Duodenal mucosa (tissue), 2 donors: Measurements from ENCODE around the gene RYR1.

Experiments used
- H3K27ac ChIP-seq: one replicate; pipeline ENCODE4 v1.7.0; 2013; ENCODE audit warnings: low read depth, low read length
- H3K27me3 ChIP-seq, 2 donors: one replicate each; pipeline ENCODE4 v1.7.0; 2013; ENCODE audit warnings: low read length in 2 of 2, control low read depth in 1 of 2; ENCODE audit not compliant: insufficient read depth in 2 of 2, control insufficient read depth in 1 of 2
- H3K36me3 ChIP-seq, 2 donors: one replicate each; pipeline ENCODE4 v1.7.0; 2013; ENCODE audit warnings: low read length in 2 of 2, control low read depth in 1 of 2; ENCODE audit not compliant: insufficient read depth in 2 of 2, control insufficient read depth in 1 of 2
- H3K4me1 ChIP-seq, 2 donors: one replicate each; pipeline ENCODE4 v1.7.0; 2013; ENCODE audit warnings: low read length in 2 of 2, control low read depth in 1 of 2; ENCODE audit not compliant: insufficient read depth in 2 of 2, control insufficient read depth in 1 of 2
- H3K4me3 ChIP-seq, 2 donors: one replicate each; pipeline ENCODE4 v1.7.0; 2013; ENCODE audit warnings: low read length in 2 of 2, low read depth in 1 of 2
- H3K9ac ChIP-seq, 2 donors: one replicate each; pipeline ENCODE4 v1.7.0; 2013; ENCODE audit warnings: low read length in 2 of 2, low read depth in 1 of 2
- H3K9me3 ChIP-seq, 2 donors: one replicate each; pipeline ENCODE4 v1.7.0; 2013; ENCODE audit warnings: low read length in 2 of 2, control low read depth in 1 of 2; ENCODE audit not compliant: control insufficient read depth in 1 of 2

The RYR1 gene

GRCh38 chr19:38534574-38534973, 101.1 kb downstream of the RYR1 start:
- no peak overlapping the region for H3K27ac ChIP-seq
- peaks cover 10 to 11% of the 10 kb centered on the region in 2 donors for H3K9me3 ChIP-seq
- no peak overlapping the region for H3K9ac ChIP-seq
- no peak overlapping the region for H3K4me3 ChIP-seq
- H3K36me3 ChIP-seq = no peaks in the 10 kb centered on the region
- no peaks in the 10 kb centered on the region for H3K27me3 ChIP-seq
- H3K4me1 ChIP-seq = no peaks in the 10 kb centered on the region

DNA sequence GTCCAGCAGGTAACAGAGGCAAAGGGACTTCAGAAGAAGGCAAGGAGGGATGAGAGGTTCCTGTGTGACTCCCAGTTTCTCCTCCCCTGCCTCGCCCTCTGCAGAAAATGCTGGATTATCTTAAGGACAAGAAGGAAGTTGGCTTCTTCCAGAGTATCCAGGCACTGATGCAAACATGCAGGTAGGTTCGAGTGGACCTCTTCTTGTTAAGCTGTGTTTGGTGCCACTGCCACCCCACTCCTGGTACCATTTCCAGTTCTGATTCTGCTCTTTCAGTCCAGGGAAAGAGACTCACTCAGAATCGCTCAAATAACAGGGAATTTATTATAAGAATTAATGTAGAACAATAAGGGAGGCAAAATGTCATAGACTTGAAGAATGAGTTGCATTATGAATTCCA, 101.7 kb downstream of the RYR1 start:
- no peak overlapping the region for H3K27ac ChIP-seq
- no peaks in the 10 kb centered on the region for H3K27me3 ChIP-seq
- H3K4me1 ChIP-seq = no peaks in the 10 kb centered on the region
- peaks cover 10 to 11% of the 10 kb centered on the region in 2 donors for H3K9me3 ChIP-seq
- H3K9ac ChIP-seq = no peak overlapping the region
- no peaks in the 10 kb centered on the region for H3K36me3 ChIP-seq
- H3K4me3 ChIP-seq = no peak overlapping the region

- Histone ChIP-seq H3K27me3 (no peaks in the 10 kb centered on the region), H3K9me3 (peaks cover 10 to 11% of the 10 kb centered on the region in 2 donors), H3K4me1 (no peaks in the 10 kb centered on the region), H3K36me3 (no peaks in the 10 kb centered on the region), H3K9ac (no peak overlapping the region), H3K27ac (no peak overlapping the region), H3K4me3 (no peak overlapping the region)
Measured at GRCh38 chr19:38537071-38537936, 103.8 kb downstream of the RYR1 start.

DNA sequence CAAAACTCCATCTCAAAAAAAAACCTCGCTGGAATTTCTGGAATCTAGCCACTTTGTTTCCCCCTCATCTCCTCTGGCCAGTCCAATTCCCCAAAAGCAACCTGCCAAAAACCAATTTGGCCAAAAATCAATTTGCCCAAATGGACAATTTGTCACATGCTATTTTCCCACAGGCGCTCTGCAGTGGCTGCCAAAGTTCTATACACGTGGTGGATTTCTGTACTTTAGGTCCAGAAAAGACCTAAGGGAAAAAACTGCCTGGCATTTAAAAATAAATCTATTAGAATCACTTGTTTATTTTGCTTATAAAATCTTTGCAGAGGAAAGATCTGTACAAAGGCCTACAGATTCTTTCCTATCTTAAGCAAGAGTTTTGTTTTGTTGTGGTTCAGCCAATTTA, 104.9 kb downstream of the RYR1 start:
- Histone ChIP-seq H3K27ac (no peak overlapping the region), H3K9ac (no peak overlapping the region), H3K36me3 (no peaks in the 10 kb centered on the region), H3K4me3 (no peak overlapping the region), H3K9me3 (peaks cover 10 to 11% of the 10 kb centered on the region in 2 donors), H3K27me3 (no peaks in the 10 kb centered on the region), H3K4me1 (no peaks in the 10 kb centered on the region)

DNA sequence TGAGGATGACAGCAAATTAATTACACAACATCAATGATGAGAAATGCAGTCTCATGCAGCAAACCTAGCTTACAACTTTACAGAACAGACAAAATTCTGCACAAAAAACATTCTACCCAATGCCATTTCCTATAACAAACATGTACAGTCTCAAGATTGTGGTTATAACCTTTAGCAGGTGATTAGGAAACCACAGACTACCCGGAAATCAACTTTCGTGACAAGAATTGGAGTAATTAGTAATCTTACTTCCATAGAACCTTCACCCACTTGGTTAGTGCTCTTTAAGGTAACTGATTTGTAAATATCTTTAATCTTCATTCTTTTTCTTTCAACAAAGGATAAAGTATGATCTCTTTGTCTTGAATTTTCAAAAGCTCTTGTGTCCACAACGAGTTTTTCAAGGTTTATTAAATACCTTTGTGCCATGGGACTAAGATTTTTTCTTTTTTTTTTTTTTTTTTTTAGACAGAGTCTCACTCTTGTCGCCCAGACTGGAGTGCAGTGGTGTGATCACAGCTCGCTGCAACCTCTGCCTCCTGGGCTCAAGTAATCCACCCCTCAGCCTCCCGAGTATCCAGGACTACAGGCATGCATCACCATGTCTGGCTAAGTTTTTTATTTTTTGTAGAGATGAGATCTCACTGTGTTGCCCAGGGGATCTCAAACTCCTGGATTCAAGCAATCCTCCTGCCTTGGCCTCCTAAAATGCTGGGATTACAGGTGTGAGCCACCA, 105.5 kb downstream of the RYR1 start:
- H3K9ac ChIP-seq = no peak overlapping the region
- no peaks in the 10 kb centered on the region for H3K36me3 ChIP-seq
- H3K9me3 ChIP-seq = peaks cover 10 to 11% of the 10 kb centered on the region in 2 donors
- no peak overlapping the region for H3K27ac ChIP-seq
- no peaks in the 10 kb centered on the region for H3K27me3 ChIP-seq
- peaks cover 0 to under 1% of the 10 kb centered on the region in 2 donors for H3K4me1 ChIP-seq
- no peak overlapping the region for H3K4me3 ChIP-seq

DNA sequence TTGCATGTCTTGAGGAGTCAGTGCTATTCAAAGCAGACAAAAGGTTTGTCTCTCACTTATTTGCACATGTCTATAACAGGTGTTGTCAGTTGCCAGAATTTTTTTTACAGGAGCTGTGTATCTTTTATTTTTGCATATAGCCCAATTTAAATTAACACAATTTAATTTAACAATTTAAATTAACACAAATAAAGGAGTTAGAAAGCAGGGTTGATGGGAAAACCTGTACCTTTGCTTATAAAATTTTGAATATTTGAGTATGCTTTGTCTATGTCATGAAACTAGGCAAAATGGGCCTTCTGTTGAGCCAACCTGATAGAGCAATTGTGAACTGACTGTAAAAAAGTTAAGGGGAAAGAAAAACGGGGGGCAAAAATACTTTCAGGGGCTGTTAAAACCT, 106.3 kb downstream of the RYR1 start:
- no peaks in the 10 kb centered on the region for H3K36me3 ChIP-seq
- no peak overlapping the region for H3K9ac ChIP-seq
- H3K27ac ChIP-seq = no peak overlapping the region

GRCh38 chr19:38542040-38542439, 108.5 kb downstream of the RYR1 start:
- H3K4me3 ChIP-seq = no peak overlapping the region
- H3K9me3 ChIP-seq = no peaks in the 10 kb centered on the region
- no peaks in the 10 kb centered on the region for H3K36me3 ChIP-seq
- H3K9ac ChIP-seq = no peak overlapping the region
- H3K27me3 ChIP-seq = no peaks in the 10 kb centered on the region
- H3K27ac ChIP-seq = no peak overlapping the region
- peaks cover 0 to 8% of the 10 kb centered on the region in 2 donors for H3K4me1 ChIP-seq

More for the DNA sequence above, 106.3 kb downstream of the RYR1 start:
- H3K27me3 ChIP-seq = no peaks in the 10 kb centered on the region
- H3K9me3 ChIP-seq = peaks cover 10 to 11% of the 10 kb centered on the region in 2 donors
- no peak overlapping the region for H3K4me3 ChIP-seq
- peaks cover 0 to 8% of the 10 kb centered on the region in 2 donors for H3K4me1 ChIP-seq

DNA sequence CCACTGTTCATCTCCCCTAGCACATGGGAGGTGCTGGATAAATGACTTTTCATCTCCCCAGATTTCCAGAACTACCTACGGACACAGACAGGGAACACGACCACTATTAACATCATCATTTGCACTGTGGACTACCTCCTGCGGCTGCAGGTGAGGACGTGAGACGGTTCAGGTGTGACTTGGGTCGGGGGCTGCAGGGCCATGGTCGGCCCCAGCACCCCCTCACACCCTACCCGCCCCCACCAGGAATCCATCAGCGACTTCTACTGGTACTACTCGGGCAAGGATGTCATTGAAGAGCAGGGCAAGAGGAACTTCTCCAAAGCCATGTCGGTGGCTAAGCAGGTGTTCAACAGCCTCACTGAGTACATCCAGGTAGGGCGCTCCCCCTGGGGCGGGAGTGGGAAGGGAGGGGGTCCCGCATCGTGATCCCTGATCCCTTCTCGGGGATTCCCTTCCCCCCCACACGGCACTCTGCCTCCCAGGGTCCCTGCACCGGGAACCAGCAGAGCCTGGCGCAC, 109.9 kb downstream of the RYR1 start:
- Histone ChIP-seq H3K9ac (no peak overlapping the region), H3K4me1 (peaks cover 0 to 8% of the 10 kb centered on the region in 2 donors), H3K9me3 (no peaks in the 10 kb centered on the region), H3K36me3 (no peaks in the 10 kb centered on the region), H3K27me3 (no peaks in the 10 kb centered on the region), H3K27ac (no peak overlapping the region), H3K4me3 (no peak overlapping the region)

DNA sequence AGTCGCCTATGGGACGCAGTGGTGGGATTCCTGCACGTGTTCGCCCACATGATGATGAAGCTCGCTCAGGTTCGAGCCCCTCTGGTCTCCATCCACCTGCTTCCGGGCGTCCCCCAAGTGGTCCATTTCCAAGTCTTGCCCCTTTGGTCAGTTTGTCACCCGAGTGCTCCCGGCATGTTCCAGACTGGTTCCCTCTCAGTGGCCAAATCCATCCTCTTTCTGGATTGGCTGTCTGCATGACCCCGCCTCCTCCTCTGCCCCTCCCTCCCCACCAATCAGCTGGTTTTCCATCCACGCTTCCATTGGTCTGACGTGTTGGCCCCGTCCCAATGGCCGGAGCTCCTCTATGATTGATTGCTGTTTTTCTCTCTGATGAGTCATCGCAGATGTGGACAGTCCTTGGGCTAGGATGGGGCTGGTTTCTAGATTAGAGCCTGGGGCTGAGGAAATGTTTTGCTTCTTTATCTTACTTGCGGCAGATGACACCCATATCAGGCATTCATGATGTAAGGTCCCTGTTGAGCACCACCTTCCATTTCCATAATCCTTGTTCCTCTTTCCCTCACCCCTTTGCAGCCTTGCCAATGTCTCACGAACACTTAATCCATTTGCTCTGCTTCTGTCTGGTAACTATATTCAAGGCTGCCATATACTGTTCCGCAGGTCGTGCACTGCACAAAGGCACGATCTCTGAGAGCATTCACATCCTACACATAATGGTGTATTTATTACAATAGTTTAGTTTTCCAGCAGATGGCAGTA, 110.5 kb downstream of the RYR1 start:
- Histone ChIP-seq H3K9me3 (no peaks in the 10 kb centered on the region), H3K27ac (no peak overlapping the region), H3K4me1 (peaks cover 0 to 8% of the 10 kb centered on the region in 2 donors), H3K9ac (no peak overlapping the region), H3K36me3 (no peaks in the 10 kb centered on the region), H3K27me3 (no peaks in the 10 kb centered on the region), H3K4me3 (peak overlapping the region in 1 of 2 donors; percentile 13)
